IPS DF 19.7 (cell line): Measurements from ENCODE around the gene PNPLA6.

Experiments used
- DNase-seq: peaks from one replicate; pipeline ENCODE4 v3.0.0-alpha.2; 2013; ENCODE audit warnings: low read depth, low spot score

PNPLA6 gene

DNA sequence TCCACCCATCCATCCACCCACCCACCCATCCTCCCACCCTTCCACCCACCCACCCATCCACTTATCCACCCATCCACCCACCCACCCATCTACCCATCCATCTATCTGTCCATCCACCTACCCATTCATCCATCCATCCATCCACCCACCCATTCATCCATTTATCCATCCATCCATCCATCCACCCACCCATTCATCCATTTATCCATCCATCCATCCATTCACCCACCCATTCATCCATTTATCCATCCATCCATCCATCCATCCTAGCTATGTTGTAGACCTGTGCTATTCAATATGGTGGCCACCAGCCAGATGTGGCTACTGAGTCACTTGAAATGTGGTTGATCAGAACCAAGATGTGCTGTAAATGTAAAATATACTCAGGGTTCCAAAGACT, 65.2 kb downstream of the PNPLA6 start:
- DNase-seq: no peak

GRCh38 chr19:7602240-7602934, 66.9 kb downstream of the PNPLA6 start:
- no peak for DNase-seq

DNA sequence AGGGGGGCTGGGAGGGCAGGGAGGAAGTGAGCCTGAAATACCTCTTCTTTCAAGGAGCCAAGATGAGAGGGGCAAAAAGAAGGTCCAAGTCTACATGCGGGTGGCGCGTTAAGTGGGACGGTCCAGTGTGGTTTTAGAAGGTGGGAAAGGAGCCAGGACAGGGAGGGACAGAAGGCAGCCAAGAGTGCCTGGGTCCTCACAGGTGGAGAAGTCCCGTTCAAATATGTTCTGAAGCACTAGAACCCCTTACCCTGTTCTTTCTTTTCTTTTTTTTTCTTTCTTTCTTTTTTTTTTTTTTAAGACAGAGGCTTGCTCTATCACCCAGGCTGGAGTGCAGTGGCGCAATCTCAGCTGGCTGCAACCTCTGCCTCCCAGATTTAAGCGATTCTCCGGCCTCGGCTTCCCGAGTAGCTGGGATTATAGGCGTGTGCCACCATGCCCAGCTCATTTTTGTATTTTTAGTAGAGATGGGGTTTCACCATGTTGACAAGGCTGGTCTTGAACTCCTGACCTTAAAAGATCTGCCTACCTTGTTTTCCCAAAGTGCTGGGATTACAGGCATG, 67.5 kb downstream of the PNPLA6 start:
- DNase-seq: no peak

DNA sequence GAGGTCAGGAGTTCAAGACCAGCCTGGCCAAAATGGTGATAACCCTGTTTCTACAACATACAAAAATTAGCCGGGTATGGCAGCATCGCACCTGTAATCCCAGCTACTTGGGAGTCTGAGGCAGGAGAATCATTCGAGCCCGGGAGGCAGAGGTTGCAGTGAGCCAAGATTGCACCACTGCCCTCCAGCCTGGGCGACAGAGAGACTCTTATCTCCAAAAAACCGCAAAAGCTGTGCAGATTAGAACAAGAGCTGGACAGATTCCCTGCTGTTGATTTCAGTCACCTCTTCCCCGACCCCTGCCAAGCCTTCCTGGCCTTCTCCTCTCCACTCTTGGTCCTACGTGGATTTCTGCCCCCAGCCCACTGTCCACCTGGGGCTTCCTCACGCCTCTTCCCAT, 68.4 kb downstream of the PNPLA6 start:
- no peak for DNase-seq

- DNase-seq: peak; percentile 82
Measured at GRCh38 chr19:7605490-7606222, 70.1 kb downstream of the PNPLA6 start.

- no peak for DNase-seq
Measured at GRCh38 chr19:7606289-7606688, 70.8 kb downstream of the PNPLA6 start.

GRCh38 chr19:7607212-7607873, 71.8 kb downstream of the PNPLA6 start:
- no peak for DNase-seq

DNA sequence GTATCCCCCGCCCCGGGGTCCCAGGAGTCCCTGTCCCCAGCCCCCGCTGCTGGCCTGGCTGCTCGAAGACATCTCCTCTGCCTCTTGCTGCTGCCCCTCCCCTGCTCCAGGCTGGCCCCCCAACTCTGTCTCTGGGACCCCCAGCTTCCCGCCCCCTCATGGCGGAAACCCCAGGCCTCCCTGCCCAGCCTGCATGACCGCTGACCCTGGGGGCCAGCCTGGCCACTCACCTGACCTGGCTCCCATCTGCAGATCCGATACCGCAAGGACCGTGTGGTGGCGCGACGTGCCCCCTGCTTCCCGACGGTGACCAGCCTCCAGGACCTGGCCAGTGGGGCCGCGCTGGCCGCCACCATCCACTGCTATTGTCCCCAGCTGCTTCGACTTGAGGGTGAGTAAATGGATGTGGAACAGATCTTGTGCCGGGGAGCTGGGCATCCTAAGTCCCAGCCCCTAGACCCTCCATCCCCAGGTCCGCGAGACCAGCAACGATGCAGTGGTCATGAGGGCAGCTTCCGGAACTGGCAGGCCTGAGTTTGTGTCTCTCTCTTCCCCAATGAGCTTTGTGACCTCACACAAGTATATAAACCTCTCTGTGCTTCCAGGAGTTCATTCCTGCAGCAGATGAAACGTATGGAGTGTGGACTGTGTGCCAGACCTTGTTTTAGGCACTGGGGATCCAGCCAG, 72.5 kb downstream of the PNPLA6 start:
- no peak for DNase-seq

DNA sequence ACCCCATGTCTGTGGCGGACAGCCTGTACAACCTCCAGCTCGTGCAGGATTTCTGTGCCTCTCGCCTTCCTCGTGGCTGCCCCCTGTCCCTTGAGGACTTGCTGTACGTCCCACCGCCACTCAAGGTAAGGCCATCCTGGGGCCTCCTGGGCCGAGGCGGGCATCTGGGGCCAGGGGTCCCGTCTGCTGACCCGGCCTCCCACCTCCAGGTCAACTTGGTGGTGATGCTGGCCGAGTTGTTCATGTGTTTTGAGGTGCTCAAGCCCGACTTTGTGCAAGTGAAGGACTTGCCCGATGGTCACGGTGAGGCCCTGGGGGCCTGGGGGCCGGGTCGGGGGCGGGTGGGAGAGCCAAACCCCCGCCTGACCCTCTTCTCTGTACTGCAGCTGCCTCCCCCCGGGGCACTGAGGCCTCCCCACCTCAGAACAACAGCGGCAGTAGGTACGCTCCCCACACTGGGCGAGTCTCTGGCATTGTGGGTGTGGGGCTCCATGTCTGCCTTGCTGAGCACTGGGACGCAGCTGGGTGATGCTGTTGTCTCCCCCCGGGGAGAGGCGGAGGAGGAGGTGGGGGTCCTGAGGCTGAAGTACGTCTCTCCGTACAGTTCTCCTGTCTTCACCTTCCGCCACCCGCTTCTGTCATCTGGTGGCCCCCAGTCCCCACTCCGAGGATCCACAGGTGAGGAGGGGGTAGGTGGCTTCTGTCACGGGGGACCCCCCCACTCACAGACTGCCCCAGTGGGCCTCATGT, 75.1 kb downstream of the PNPLA6 start:
- DNase-seq: no peak
